ENCODE data around the gene RBMS3. TPM values are rescaled to one million over a fixed set of nuclear protein-coding genes. Genes with fewer than 3 reads are reported as not detected.

RBMS3 gene
- total and polyA plus RNA-seq, 5 donors from 2014 or later = 5.2 to 18.8 (median 8.5) TPM

GRCh38 chr3:29277249-29277648, 3.6 kb upstream of the RBMS3 start:
- no peak for ATAC-seq (ENCODE audit: low read depth in 2 of 2)
- no peaks in the 10 kb centered on the region for H3K27me3 Mint-ChIP-seq

GRCh38 chr3:29279286-29279685, 1.6 kb upstream of the RBMS3 start:
- H3K4me3 Mint-ChIP-seq = peak overlapping the region in 1 of 4 donors; percentile 85
- no peaks in the 10 kb centered on the region for H3K9me3 ChIP-seq (ENCODE audit: control insufficient read depth in 2 of 2, low read length in 2 of 2)
- DNase-seq (no peak), ATAC-seq (ENCODE audit: low read depth in 2 of 2) (no peak)
- peaks cover 8% of the 10 kb centered on the region for H3K4me1 ChIP-seq (ENCODE audit: control insufficient read depth, insufficient read depth, low read length, poor library complexity, severe bottlenecking)
- H3K27ac ChIP-seq (ENCODE audit: insufficient read depth, low read length, poor library complexity, severe bottlenecking) = no peak overlapping the region
- peaks cover 6 to 30% (median 15%) of the 10 kb centered on the region in 4 donors for H3K4me1 Mint-ChIP-seq
- no peaks in the 10 kb centered on the region for H3K36me3 ChIP-seq (ENCODE audit: control insufficient read depth, insufficient read depth, low read length)
- H3K36me3 Mint-ChIP-seq = no peaks in the 10 kb centered on the region
- H3K9me3 Mint-ChIP-seq = no peaks in the 10 kb centered on the region
- H3K27me3 Mint-ChIP-seq = no peaks in the 10 kb centered on the region
- H3K27me3 ChIP-seq (ENCODE audit: control insufficient read depth, insufficient read depth, low read length) = no peaks in the 10 kb centered on the region
- H3K4me3 ChIP-seq (ENCODE audit: low read depth, low read length) = no peak overlapping the region
- H3K27ac Mint-ChIP-seq = peak overlapping the region in 1 of 3 donors; percentile 72

More at GRCh38 chr3:29277249-29277648, 3.6 kb upstream of the RBMS3 start:
- Histone ChIP-seq H3K27ac (ENCODE audit: insufficient read depth, low read length, poor library complexity, severe bottlenecking) (no peak overlapping the region), H3K4me3 (ENCODE audit: low read depth, low read length) (no peak overlapping the region), H3K36me3 (ENCODE audit: control insufficient read depth, insufficient read depth, low read length) (no peaks in the 10 kb centered on the region), H3K9me3 (ENCODE audit: control insufficient read depth in 2 of 2, low read length in 2 of 2) (no peaks in the 10 kb centered on the region), H3K27me3 (ENCODE audit: control insufficient read depth, insufficient read depth, low read length) (no peaks in the 10 kb centered on the region), H3K4me1 (ENCODE audit: control insufficient read depth, insufficient read depth, low read length, poor library complexity, severe bottlenecking) (peaks cover 8% of the 10 kb centered on the region)
- no peak overlapping the region for H3K4me3 Mint-ChIP-seq
- H3K27ac Mint-ChIP-seq = peak overlapping the region in 1 of 3 donors; percentile 18
- H3K9me3 Mint-ChIP-seq = no peaks in the 10 kb centered on the region
- peaks cover 0 to 19% (median 9%) of the 10 kb centered on the region in 4 donors for H3K4me1 Mint-ChIP-seq
- no peaks in the 10 kb centered on the region for H3K36me3 Mint-ChIP-seq
- no peak for DNase-seq

- DNase-seq (no peak), ATAC-seq (ENCODE audit: low read depth in 2 of 2) (no peak)
- H3K4me1 Mint-ChIP-seq = peaks cover 6 to 30% (median 17%) of the 10 kb centered on the region in 4 donors
Observed at GRCh38 chr3:29279806-29280205, 1.1 kb upstream of the RBMS3 start.

GRCh38 chr3:29281094-29281343, 148 bp downstream of the RBMS3 start:
- Histone ChIP-seq H3K4me1 (ENCODE audit: control insufficient read depth, insufficient read depth, low read length, poor library complexity, severe bottlenecking) (peaks cover 8% of the 10 kb centered on the region), H3K36me3 (ENCODE audit: control insufficient read depth, insufficient read depth, low read length) (no peaks in the 10 kb centered on the region), H3K4me3 (ENCODE audit: low read depth, low read length) (peak overlapping the region; percentile 85), H3K9me3 (ENCODE audit: control insufficient read depth in 2 of 2, low read length in 2 of 2) (no peaks in the 10 kb centered on the region), H3K27ac (ENCODE audit: insufficient read depth, low read length, poor library complexity, severe bottlenecking) (peak overlapping the region; percentile 75), H3K27me3 (ENCODE audit: control insufficient read depth, insufficient read depth, low read length) (no peaks in the 10 kb centered on the region)
- Mint-ChIP-seq H3K4me1 (peaks cover 6 to 36% (median 21%) of the 10 kb centered on the region in 4 donors), H3K27ac (peak overlapping the region; percentile 74 to 94 (median 90)), H3K9me3 (no peaks in the 10 kb centered on the region), H3K27me3 (no peaks in the 10 kb centered on the region), H3K4me3 (peak overlapping the region; percentile 89 to 99 (median 94)), H3K36me3 (no peaks in the 10 kb centered on the region)
- no peak for ATAC-seq (ENCODE audit: low read depth in 2 of 2)
- peak in 1 of 3 donors; percentile 44 for DNase-seq

More at GRCh38 chr3:29279806-29280205, 1.1 kb upstream of the RBMS3 start:
- no peaks in the 10 kb centered on the region for H3K36me3 Mint-ChIP-seq
- no peaks in the 10 kb centered on the region for H3K9me3 ChIP-seq (ENCODE audit: control insufficient read depth in 2 of 2, low read length in 2 of 2)
- no peaks in the 10 kb centered on the region for H3K9me3 Mint-ChIP-seq
- H3K36me3 ChIP-seq (ENCODE audit: control insufficient read depth, insufficient read depth, low read length) = no peaks in the 10 kb centered on the region
- H3K4me3 ChIP-seq (ENCODE audit: low read depth, low read length) = no peak overlapping the region
- H3K27me3 ChIP-seq (ENCODE audit: control insufficient read depth, insufficient read depth, low read length) = no peaks in the 10 kb centered on the region
- H3K27ac ChIP-seq (ENCODE audit: insufficient read depth, low read length, poor library complexity, severe bottlenecking) = no peak overlapping the region
- H3K4me1 ChIP-seq (ENCODE audit: control insufficient read depth, insufficient read depth, low read length, poor library complexity, severe bottlenecking) = peaks cover 8% of the 10 kb centered on the region
- peak overlapping the region; percentile 15 to 99 (median 57) for H3K4me3 Mint-ChIP-seq
- H3K27ac Mint-ChIP-seq = peak overlapping the region in 1 of 3 donors; percentile 74
- H3K27me3 Mint-ChIP-seq = no peaks in the 10 kb centered on the region

GRCh38 chr3:29281344-29282241, 722 bp downstream of the RBMS3 start:
- H3K4me1 ChIP-seq (ENCODE audit: control insufficient read depth, insufficient read depth, low read length, poor library complexity, severe bottlenecking) = peaks cover 8% of the 10 kb centered on the region
- peak overlapping the region; percentile 75 for H3K27ac ChIP-seq (ENCODE audit: insufficient read depth, low read length, poor library complexity, severe bottlenecking)
- Mint-ChIP-seq H3K4me3 (peak overlapping the region; percentile 89 to 99 (median 94)), H3K27ac (peak overlapping the region; percentile 74 to 90 (median 90)), H3K4me1 (peaks cover 6 to 41% (median 21%) of the 10 kb centered on the region in 4 donors), H3K27me3 (no peaks in the 10 kb centered on the region), H3K36me3 (no peaks in the 10 kb centered on the region), H3K9me3 (no peaks in the 10 kb centered on the region)
- H3K4me3 ChIP-seq (ENCODE audit: low read depth, low read length) = peak overlapping the region; percentile 85
- H3K36me3 ChIP-seq (ENCODE audit: control insufficient read depth, insufficient read depth, low read length) = no peaks in the 10 kb centered on the region
- H3K27me3 ChIP-seq (ENCODE audit: control insufficient read depth, insufficient read depth, low read length) = no peaks in the 10 kb centered on the region
- ATAC-seq (ENCODE audit: low read depth in 2 of 2) (peak; percentile 19 to 27), DNase-seq (peak in 2 of 3 donors; percentile 21 to 56)
- H3K9me3 ChIP-seq (ENCODE audit: control insufficient read depth in 2 of 2, low read length in 2 of 2) = no peaks in the 10 kb centered on the region

- peak overlapping the region; percentile 85 for H3K4me3 ChIP-seq (ENCODE audit: low read depth, low read length)
- no peaks in the 10 kb centered on the region for H3K9me3 ChIP-seq (ENCODE audit: control insufficient read depth in 2 of 2, low read length in 2 of 2)
- H3K36me3 ChIP-seq (ENCODE audit: control insufficient read depth, insufficient read depth, low read length) = no peaks in the 10 kb centered on the region
- peak in 1 of 2 donors; percentile 17 for ATAC-seq (ENCODE audit: low read depth in 2 of 2)
- no peaks in the 10 kb centered on the region for H3K27me3 ChIP-seq (ENCODE audit: control insufficient read depth, insufficient read depth, low read length)
- DNase-seq = peak in 1 of 3 donors; percentile 38
- H3K27ac ChIP-seq (ENCODE audit: insufficient read depth, low read length, poor library complexity, severe bottlenecking) = peak overlapping the region; percentile 75
- H3K4me1 ChIP-seq (ENCODE audit: control insufficient read depth, insufficient read depth, low read length, poor library complexity, severe bottlenecking) = peaks cover 8% of the 10 kb centered on the region
- no peaks in the 10 kb centered on the region for H3K9me3 Mint-ChIP-seq
- peaks cover 6 to 48% (median 21%) of the 10 kb centered on the region in 4 donors for H3K4me1 Mint-ChIP-seq
- peak overlapping the region; percentile 74 to 90 (median 90) for H3K27ac Mint-ChIP-seq
- H3K36me3 Mint-ChIP-seq = no peaks in the 10 kb centered on the region
- peak overlapping the region; percentile 89 to 99 (median 94) for H3K4me3 Mint-ChIP-seq
- H3K27me3 Mint-ChIP-seq = no peaks in the 10 kb centered on the region
Observed at GRCh38 chr3:29282427-29283230, 1.8 kb downstream of the RBMS3 start.

GRCh38 chr3:29283231-29284119, 2.6 kb downstream of the RBMS3 start:
- H3K36me3 Mint-ChIP-seq = no peaks in the 10 kb centered on the region
- H3K27me3 Mint-ChIP-seq = no peaks in the 10 kb centered on the region
- Histone ChIP-seq H3K36me3 (ENCODE audit: control insufficient read depth, insufficient read depth, low read length) (no peaks in the 10 kb centered on the region), H3K4me1 (ENCODE audit: control insufficient read depth, insufficient read depth, low read length, poor library complexity, severe bottlenecking) (peaks cover 8% of the 10 kb centered on the region), H3K9me3 (ENCODE audit: control insufficient read depth in 2 of 2, low read length in 2 of 2) (no peaks in the 10 kb centered on the region), H3K4me3 (ENCODE audit: low read depth, low read length) (peak overlapping the region; percentile 85), H3K27ac (ENCODE audit: insufficient read depth, low read length, poor library complexity, severe bottlenecking) (peak overlapping the region; percentile 75), H3K27me3 (ENCODE audit: control insufficient read depth, insufficient read depth, low read length) (no peaks in the 10 kb centered on the region)
- ATAC-seq (ENCODE audit: low read depth in 2 of 2) (peak; percentile 35 to 46), DNase-seq (peak in 1 of 3 donors; percentile 47)
- H3K9me3 Mint-ChIP-seq = no peaks in the 10 kb centered on the region
- peak overlapping the region; percentile 74 to 92 (median 90) for H3K27ac Mint-ChIP-seq
- H3K4me3 Mint-ChIP-seq = peak overlapping the region; percentile 89 to 99 (median 94)
- H3K4me1 Mint-ChIP-seq = peaks cover 6 to 54% (median 21%) of the 10 kb centered on the region in 4 donors

All from CD4-positive, CD25-positive, alpha-beta regulatory T cell (primary cell).